PC-3 (cell line): Measurements from ENCODE around the gene FRZB. TPM values are rescaled to one million over a fixed set of nuclear protein-coding genes. Genes with fewer than 3 reads are reported as not detected.

Experiments used
- ATAC-seq: fragments of 200-7000 bp; cut with Tn5 transposase; 2 replicates; pipeline ENCODE4 v1.9.1; 2020; ENCODE audit warnings: mild to moderate bottlenecking, moderate library complexity
- BruUV-seq: library from RNA; stranded (reverse); fragments of 400-500 nt; replicated peaks from 2 replicates; lab custom pipeline; 2021; lab: Mats Ljungman, UMichigan
- CTCF ChIA-PET: fragments of 300-600 bp; sonication (Branson Sonifier 250); formaldehyde crosslinking; loops from one replicate; lab custom pipeline; 2022; ENCODE audit warnings: antibody characterized with exemption; lab: Charles Lee
- POLR2A ChIA-PET: fragments of 300-600 bp; sonication (Branson Sonifier 250); formaldehyde crosslinking; loops from one replicate; lab custom pipeline; 2022; ENCODE audit warnings: antibody characterized with exemption; ENCODE audit not compliant: unreplicated experiment; lab: Charles Lee
- DNase-seq: peaks from one replicate; pipeline ENCODE4 v3.0.0-alpha.2; 2015
- H2AFZ ChIP-seq: fragments of 300-600 bp; sonication (generic); 2 replicates; pipeline ENCODE4 v1.6.0; 2016; ENCODE audit warnings: antibody characterized with exemption, low read length
- H3F3A ChIP-seq: fragments of 300-600 bp; sonication (generic); one replicate; pipeline ENCODE4 v1.6.0; 2017; ENCODE audit warnings: antibody characterized with exemption, low read length, control low read depth, mild to moderate bottlenecking; ENCODE audit not compliant: unreplicated experiment
- H3K27ac ChIP-seq: fragments of 300-600 bp; sonication (generic); 2 replicates; pipeline ENCODE4 v1.5.1; 2016; ENCODE audit warnings: mild to moderate bottlenecking, low read length
- H3K27me3 ChIP-seq: fragments of 300-600 bp; sonication (generic); 2 replicates; pipeline ENCODE4 v1.6.1; 2016; ENCODE audit warnings: low read length, mixed read lengths
- H3K36me3 ChIP-seq: fragments of 300-600 bp; sonication (generic); 2 replicates; pipeline ENCODE4 v1.6.1; 2016; ENCODE audit warnings: low read depth, mixed run types, low read length, mixed read lengths
- H3K4me1 ChIP-seq: fragments of 300-600 bp; sonication (generic); 2 replicates; pipeline ENCODE4 v1.5.1; 2016; ENCODE audit warnings: low read length; ENCODE audit not compliant: insufficient read depth
- H3K4me2 ChIP-seq: fragments of 300-600 bp; sonication (generic); 2 replicates; pipeline ENCODE4 v1.6.0; 2016; ENCODE audit warnings: low read length
- H3K4me3 ChIP-seq: fragments of 300-600 bp; sonication (generic); 2 replicates; pipeline ENCODE4 v1.5.1; 2016; ENCODE audit warnings: mild to moderate bottlenecking, low read length, mixed read lengths
- H3K79me2 ChIP-seq: fragments of 300-600 bp; sonication (generic); 2 replicates; pipeline ENCODE4 v1.6.1; 2017; ENCODE audit warnings: low read length, mixed read lengths
- H3K9ac ChIP-seq: fragments of 300-600 bp; sonication (generic); 2 replicates; pipeline ENCODE4 v1.6.0; 2016; ENCODE audit warnings: mild to moderate bottlenecking, low read length
- H3K9me2 ChIP-seq: fragments of 300-600 bp; sonication (generic); replicated peaks from 2 replicates; pipeline ENCODE4 v1.6.1; 2016; ENCODE audit warnings: mixed run types, low read length, mixed read lengths
- H3K9me3 ChIP-seq: fragments of 300-600 bp; sonication (generic); 2 replicates; pipeline ENCODE4 v1.6.1; 2016; ENCODE audit warnings: low read length, mixed read lengths
- H4K20me1 ChIP-seq: fragments of 300-600 bp; sonication (generic); 2 replicates; pipeline ENCODE4 v1.6.1; 2016; ENCODE audit warnings: low read length, mixed read lengths
- CTCF ChIP-seq: fragments of 300-600 bp; sonication (generic); conservative IDR thresholded peaks from 2 replicates; pipeline ENCODE4 v1.5.1; 2017; ENCODE audit warnings: antibody characterized with exemption, low read depth, mild to moderate bottlenecking, low read length
- EZH2 ChIP-seq: fragments of 300-600 bp; sonication (generic); IDR thresholded peaks from one replicate; pipeline ENCODE4 v1.6.1; 2017; ENCODE audit warnings: antibody characterized with exemption, mild to moderate bottlenecking, low read length; ENCODE audit not compliant: unreplicated experiment
- EZH2phosphoT487 ChIP-seq: fragments of 300-600 bp; sonication (generic); IDR thresholded peaks from 2 replicates; pipeline ENCODE4 v1.6.1; 2018; ENCODE audit warnings: mild to moderate bottlenecking, antibody characterized with exemption, low read length, borderline replicate concordance
- intact Hi-C: fragments of 100-400 bp; cut with micrococcal nuclease; formaldehyde crosslinking; loops from 2 replicates; pipeline ENCODE4 v1.9.0; 2023
- total RNA-seq: library from RNA; depleted of rRNA; stranded (reverse); fragments of >200 nt; gene quantifications from 2 replicates; pipeline ENCODE4 v1.2.3, GENCODE V29; 2014

FRZB gene
- total RNA-seq, 1 experiment from 2014 or later = 0.11 TPM

DNA sequence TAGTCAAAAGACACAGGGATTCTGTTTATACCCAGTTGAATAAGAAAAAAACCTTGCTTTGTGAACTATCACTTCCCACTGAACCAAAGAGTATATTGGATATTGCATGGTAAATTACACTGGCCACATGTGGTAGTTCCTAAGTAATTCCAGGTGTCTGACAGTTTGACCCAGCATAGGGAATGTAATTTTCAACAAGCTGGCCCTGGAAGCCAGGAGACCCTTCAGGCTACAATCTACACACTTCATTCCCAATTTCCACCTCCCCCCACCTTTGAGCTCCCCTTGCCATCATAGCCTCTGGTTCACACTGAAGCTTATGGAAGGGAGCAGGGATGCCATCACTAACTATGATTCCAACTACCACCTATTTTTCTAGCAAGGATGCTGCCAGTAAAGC lies 2.8 kb downstream of the FRZB start:
- H3K27ac ChIP-seq = no peak overlapping the region
- TF ChIP-seq CTCF = no peak
- TF ChIP-seq EZH2phosphoT487 = no peak
- no peak for TF ChIP-seq EZH2
- peaks cover 27% of the 10 kb centered on the region for H3K27me3 ChIP-seq
- BruUV-seq = no TSS peak
- no peaks in the 10 kb centered on the region for H3K79me2 ChIP-seq
- no peaks in the 10 kb centered on the region for H3K9me2 ChIP-seq
- no peak overlapping the region for H3K4me3 ChIP-seq
- no peaks in the 10 kb centered on the region for H3K36me3 ChIP-seq
- no peaks in the 10 kb centered on the region for H3K4me1 ChIP-seq
- intact Hi-C loops = no loop called here
- no peak for ATAC-seq
- no peaks in the 10 kb centered on the region for H3F3A ChIP-seq
- H2AFZ ChIP-seq = no peak overlapping the region
- no peak overlapping the region for H3K9ac ChIP-seq
- CTCF ChIA-PET = no interaction called here
- no peaks in the 10 kb centered on the region for H4K20me1 ChIP-seq
- no peak for DNase-seq
- no peak overlapping the region for H3K4me2 ChIP-seq
- H3K9me3 ChIP-seq = no peaks in the 10 kb centered on the region
- POLR2A ChIA-PET = no interaction called here

DNA sequence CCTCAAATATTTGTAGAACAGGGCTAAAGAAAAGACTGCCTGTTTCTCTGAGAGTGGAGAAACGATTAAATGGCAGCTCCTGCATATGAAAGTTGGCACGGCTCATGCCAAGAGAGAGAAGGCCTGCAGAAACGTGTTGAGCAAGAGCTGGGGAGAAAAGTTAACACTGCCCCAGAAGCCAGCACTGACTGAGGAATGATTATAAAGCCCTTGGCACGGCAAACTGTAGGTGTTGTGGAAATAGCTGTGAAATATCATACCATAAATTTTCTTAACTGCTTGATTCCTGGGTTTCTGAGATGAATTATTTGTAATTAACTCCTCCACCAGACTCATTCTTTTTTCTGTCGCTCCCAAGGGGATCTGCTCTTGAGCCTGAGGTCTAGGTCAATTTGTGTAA lies 4.3 kb downstream of the FRZB start:
- POLR2A ChIA-PET = no interaction called here
- Histone ChIP-seq H3K4me2 (no peak overlapping the region), H3K79me2 (no peaks in the 10 kb centered on the region), H3K27me3 (peaks cover 21% of the 10 kb centered on the region), H3K9me3 (no peaks in the 10 kb centered on the region), H3K4me1 (no peaks in the 10 kb centered on the region), H3F3A (no peaks in the 10 kb centered on the region), H3K4me3 (no peak overlapping the region), H3K9ac (no peak overlapping the region), H2AFZ (no peak overlapping the region), H4K20me1 (no peaks in the 10 kb centered on the region), H3K36me3 (no peaks in the 10 kb centered on the region), H3K9me2 (no peaks in the 10 kb centered on the region), H3K27ac (no peak overlapping the region)
- TF ChIP-seq EZH2phosphoT487 (no peak), EZH2 (no peak), CTCF (no peak)
- no TSS peak for BruUV-seq
- intact Hi-C loops = no loop called here
- ATAC-seq (no peak), DNase-seq (no peak)
- CTCF ChIA-PET = interaction anchor here (0.6 kb wide), 1 partner anchor 53 kb away, joined by 4 read pairs; no protein-coding TSS in a partner anchor

DNA sequence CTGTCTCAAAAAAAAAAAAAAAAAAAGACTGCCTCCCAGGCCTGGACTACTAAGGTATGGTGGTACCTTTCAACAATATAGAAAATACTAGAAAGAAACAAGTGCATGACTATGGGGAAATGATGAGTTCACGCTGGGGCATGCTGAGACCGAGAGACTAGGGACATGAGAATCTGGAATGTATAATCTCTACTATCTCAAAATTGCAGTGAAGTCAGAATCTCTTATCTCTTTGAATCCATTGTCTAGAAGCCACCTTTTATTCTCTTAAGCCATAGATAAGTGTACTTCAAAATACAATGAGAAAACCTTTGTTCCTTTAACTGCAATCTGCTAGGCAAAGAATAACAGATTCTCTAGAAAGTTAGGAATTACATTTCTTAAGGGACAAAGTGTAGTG lies 5.6 kb downstream of the FRZB start:
- Histone ChIP-seq H3K27me3 (0 out of 2 replicates have a peak, but pooled peaks cover 9% of the 10 kb centered on the region), H3K4me1 (no peaks in the 10 kb centered on the region), H3K27ac (no peak overlapping the region), H3K9me2 (no peaks in the 10 kb centered on the region), H3K9me3 (no peaks in the 10 kb centered on the region), H3K9ac (no peak overlapping the region), H3K4me3 (no peak overlapping the region), H3K4me2 (no peak overlapping the region), H3K79me2 (no peaks in the 10 kb centered on the region), H4K20me1 (no peaks in the 10 kb centered on the region), H3K36me3 (no peaks in the 10 kb centered on the region), H3F3A (no peaks in the 10 kb centered on the region), H2AFZ (no peak overlapping the region)
- ATAC-seq (no peak), DNase-seq (no peak)
- TF ChIP-seq EZH2 (no peak), CTCF (no peak), EZH2phosphoT487 (no peak)
- intact Hi-C loops = no loop called here
- CTCF ChIA-PET = no interaction called here
- POLR2A ChIA-PET = no interaction called here
- BruUV-seq = no TSS peak
